Stimulated activated CD4-positive, alpha-beta T cell treated with anti-CD3 and anti-CD28 coated beads, Interleukin-1b, Interleukin-23, amount 100 ng/mL, for 4 hours (primary cell): Measurements from ENCODE around the gene TVP23C.
"Not testable (repeated sequence)": the region's sequence is repeated elsewhere in the genome, so short reads cannot be mapped to it uniquely, and the experiment has no call there.

Source experiments
- DNase-seq, 2 donors: peaks; one replicate each; pipeline ENCODE4 v3.0.0-alpha.2; 2020; ENCODE audit warnings: low read depth in 2 of 2

TVP23C gene

DNA sequence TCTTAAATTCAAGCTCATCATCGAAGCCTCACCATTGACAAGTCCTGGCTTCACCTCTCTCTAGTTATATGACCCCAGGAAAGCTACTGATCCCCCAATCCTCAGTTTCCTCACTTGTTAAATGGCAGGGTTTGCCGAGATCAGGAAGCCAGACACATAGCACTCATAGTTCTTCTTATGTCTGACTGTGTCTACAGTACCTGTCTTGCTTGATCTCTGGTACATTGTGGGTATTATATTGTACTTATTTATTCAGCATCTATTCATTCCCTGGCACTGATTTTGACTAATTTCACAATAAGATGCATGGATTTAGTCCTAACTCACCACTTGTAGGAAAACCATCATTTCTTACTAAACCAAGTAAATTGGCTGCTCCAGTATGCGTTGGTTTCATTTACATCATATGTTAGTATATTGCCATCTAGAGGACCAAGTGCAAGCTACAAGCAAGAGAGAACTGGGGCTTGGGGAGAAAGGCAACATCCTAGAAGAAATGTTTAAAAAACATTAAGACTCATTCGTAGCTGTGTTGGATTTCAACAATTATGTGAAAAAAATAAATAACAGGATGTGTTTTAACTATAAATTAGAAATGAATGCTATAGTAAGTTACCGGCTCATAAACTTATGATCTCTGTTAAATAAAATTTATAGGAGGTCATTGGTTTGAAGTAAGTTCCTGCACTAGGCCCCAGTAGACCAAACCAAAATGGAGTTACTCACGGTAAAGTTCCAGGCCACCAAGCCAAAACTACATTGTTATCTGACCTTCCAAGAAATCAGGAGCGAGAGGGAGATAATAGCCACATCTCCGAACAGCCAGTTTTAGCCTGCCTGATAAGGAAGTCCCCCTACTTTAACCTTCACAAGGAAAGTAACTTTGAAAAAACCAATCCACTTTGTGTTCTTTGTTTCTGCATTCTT, 36.7 kb downstream of the TVP23C start:
- DNase-seq = not testable (repeated sequence)

DNA sequence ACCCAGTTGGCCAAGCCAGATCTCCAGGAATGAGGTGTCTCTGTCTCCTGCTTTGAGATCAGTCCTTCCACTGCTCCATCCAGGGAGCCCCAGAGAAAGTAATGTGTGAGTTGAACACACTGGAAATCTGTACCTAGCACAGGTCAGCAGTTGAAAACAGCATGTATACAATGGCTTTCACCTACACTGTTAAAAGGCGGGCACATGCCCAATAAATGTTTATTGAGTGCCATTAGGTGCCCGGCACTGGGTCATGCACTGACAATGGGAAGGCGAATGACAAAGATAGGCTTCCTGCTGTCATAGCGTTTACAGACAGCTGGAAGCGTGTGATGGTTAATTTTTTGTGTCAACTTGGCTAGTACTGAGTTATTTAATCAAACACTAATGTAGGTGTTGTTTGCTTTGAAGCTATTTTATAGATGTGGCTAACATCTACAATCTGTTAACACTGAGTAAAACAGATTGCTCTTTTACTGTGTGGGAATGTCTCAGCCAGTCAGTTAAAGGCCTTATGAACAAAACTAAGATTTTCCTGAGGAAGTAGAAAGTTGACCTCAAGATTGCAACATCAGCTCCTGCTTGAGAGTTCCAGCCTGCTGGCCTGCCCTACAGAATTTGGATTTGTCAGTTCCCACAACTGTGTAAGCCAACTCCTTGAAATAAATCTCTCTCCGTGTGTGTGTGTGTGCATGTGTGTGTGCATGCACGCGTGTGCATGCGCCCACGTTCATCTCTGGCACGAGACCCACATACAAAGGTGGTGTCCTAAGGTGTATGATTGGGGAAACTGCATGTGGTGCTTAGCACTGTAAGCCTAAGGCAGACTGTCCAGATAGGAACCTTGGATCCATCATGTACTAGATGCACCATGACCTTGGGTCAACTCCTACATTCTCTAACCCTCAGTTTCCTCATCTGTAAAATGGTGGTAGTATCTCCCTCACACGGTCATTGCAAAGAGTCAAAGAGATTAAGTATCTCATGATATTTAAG, 38.0 kb downstream of the TVP23C start:
- not testable (repeated sequence) for DNase-seq

DNA sequence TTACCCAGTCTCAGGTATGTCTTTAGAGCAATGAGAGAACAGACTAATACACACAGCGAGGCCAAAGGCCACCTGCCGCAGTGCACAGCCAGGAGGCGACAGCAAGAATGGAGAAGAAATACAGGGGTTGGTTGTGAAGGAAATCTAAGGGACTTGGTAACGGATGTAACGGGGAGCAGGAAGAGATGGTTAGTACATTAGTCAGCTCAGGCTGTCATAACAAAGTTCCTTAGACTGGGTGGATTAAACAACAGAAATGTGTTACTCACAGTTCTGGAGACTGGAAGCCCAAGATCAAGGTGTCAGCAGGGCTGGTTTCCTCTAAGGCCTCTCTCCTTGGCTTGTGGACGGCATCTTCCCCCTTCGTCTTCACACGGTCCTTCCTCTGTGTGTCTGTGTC, 47.1 kb downstream of the TVP23C start:
- DNase-seq = no peak

DNA sequence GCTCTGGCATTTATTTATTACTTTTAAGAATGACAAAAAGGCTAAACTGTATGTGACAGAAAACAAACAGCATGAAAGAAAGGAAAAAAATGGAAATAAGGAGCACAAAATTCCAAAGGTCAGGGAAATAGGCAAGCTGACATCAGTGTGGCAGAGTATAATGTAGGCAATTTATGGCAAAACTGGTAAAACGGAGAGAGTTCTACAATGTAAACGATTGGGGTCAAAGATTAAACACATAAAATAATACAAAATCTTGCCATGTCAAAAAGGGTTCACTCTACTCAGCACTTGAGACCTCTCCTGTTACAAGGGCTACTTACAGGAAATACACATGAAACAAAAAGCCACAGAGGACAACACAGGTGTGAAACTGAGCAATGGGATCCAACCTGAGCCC, 48.8 kb downstream of the TVP23C start:
- DNase-seq = no peak

DNA sequence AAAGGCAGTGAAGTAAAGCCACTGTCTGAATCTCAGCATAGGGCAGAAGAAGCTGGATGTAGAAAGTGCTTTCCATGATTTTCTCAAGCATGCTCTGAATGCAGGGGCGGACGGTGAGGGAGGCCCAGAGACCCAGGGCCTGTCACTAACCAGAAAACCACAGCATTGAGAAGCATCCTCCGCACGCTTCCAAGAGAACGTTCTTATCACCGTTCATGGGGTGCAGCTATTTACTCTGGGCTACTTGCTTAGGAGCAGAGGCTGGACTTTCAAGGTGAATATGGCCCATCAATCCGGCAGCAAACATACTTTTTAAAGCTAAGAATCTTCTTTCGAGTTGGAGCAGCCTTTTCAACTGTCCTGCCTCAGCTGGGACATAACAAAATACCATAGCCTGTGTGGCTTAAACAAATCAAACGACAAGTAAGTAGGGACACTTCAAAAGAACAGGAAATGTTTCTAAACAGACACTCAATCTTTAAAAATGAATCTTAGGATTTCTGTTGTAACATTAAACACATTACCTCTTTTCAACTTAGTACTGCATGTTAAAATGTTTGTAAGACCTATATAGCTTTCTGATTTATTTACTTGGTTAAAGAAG, 49.3 kb downstream of the TVP23C start:
- no peak for DNase-seq

DNA sequence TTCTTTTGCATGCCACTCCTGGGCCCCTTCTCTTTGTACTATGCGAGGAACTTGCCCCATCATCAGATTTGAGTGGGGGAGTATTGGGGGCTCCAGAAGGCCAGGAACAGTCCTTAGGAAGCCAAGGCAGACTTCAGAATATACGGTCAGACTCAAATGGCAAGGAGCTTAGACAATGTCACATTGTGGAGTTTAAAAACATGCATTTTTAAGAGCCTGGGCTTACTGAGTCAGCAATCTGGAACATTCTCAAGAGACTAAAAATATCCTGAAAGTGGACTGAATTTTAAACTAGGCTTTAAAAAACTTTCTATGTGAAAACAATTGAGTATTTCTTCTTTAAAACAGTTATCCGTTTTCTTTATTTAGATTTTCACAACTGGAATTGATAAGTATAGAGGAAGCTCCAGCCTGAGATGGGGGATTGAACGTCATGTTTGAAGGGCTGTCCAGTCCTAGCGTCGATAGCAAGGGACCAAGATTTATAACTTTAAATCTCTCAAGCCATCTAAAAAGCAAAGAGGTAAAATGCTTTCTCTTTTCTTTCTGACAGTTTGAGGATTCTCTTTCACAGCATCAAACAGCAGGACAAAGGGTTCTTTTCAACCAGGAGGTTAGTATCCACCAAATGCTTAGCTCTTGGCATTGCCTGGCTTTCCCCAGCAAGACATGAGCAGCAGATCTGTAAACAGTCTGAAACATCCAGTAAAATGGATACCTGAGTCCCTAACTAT, 50.1 kb downstream of the TVP23C start:
- DNase-seq = no peak

DNA sequence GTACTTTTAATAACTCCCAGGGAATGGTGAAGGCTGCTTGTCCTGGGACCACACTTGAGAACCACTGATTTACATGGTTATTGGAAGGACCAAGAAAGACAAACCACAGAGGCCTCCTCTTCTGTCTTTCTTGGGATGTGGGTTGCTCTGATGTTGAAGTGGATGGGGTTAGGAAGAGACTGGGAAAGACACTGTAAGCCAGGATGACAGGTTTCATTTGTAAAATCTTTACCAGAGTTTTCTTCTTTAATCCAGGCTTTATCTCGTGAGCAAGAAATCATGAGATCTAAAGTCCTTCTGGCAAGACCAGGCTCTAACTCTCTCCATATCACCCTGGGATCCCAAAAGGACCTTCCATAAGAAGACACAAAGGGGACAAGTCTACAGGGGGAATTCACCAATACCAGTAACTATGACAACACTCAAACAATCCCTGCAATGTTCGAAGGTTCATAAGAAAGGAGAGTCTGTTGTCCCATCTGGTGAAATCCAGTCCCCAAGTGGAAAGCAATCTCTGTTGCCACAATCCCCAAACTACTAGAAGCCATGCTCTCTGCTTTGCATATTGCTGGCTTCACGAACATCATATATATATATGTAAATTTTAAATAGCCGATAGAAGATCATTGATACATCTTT, 51.1 kb downstream of the TVP23C start:
- DNase-seq = no peak

DNA sequence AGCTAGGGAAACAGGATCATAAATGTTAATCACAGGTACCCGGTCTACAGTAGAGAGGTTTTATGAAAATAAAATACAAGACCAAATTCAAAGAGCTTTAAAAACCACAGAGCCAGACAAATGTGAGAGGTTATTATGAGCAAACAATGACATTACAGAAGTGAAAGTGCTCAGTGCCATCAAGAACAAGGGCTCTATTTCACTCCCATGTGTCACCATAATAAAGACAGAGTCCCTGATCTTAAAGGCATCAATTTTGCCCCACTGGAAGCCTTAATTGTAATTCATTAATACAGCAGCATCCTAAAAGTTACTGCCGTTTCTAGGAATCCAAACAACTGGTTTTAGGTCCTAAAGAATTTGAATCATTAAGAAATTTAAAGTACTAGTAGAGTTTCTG, 52.1 kb downstream of the TVP23C start:
- no peak for DNase-seq

DNA sequence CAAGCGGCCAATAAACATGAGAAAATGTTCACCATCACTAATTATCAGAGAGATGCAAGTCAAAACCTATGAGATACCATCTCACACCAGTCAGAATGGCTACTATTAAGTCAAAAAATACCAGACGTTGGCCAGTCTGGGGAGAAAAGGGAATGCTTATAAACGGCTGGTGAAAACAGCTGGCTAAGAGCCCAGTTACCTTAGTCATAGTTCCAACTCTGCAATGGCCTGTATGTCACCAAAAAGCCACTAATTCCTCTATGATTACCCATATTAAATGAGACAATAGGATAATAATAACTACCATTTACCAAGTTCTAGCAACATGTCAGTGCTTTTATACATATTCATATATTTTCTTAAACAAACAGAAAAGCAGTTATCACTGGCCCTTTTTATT, 52.9 kb downstream of the TVP23C start:
- no peak for DNase-seq

DNA sequence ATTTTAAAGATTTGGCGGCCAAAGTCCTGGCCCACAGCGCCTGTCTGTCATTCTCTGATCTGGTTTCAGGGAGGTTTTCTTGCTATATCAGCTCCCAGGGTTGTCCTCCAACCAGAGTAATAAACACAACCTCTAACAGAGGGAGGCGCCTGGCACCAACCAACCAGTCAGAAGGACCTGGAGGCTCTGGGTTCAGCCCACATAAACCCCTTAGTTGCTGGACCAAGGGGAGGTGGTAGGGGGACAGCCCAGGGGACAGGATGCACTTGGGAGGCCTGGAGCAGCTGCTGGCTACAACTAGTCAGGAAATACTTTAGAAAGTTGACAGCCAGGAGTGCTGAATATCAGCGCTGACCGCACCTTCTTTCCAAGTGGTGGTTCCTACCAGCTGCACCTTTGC, 54.2 kb downstream of the TVP23C start:
- DNase-seq = no peak

DNA sequence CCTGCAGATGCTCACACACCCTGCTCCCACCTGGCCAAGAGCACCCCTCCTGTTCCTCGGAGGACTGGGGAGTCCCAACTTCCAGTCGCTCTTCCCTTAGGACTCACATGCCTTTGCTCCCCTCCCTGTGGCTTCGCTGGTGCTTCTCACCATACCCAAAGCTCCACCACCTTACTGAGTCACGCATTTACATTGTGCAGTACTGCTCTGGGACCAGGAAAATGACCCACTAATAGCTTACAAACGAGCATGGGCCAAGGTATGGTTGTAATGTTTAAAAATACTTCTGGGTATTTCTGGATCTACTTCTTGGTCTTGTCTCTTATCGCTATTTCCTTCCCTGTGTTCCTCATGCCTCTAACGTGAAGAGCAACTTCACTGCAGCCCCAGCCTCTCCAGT, 54.8 kb downstream of the TVP23C start:
- DNase-seq = no peak

DNA sequence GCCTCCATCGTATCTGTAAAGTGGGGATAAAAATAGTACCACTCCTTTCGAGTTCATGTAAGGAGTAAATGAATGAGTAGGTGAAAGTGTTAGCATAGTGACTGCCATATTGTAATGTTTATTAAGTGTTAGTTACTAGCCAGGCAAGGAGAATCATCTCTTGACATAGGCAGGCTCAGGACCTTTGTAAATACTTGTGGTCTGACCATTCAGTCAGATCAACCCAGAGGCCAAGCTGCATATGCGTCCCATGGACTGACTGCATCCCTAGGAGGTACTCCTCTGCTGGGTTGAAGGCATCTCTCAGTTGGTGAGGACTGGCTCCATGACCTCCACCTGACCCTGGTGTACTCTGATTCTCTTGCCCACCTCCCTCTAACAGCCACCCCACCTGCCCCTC, 55.4 kb downstream of the TVP23C start:
- DNase-seq = no peak

DNA sequence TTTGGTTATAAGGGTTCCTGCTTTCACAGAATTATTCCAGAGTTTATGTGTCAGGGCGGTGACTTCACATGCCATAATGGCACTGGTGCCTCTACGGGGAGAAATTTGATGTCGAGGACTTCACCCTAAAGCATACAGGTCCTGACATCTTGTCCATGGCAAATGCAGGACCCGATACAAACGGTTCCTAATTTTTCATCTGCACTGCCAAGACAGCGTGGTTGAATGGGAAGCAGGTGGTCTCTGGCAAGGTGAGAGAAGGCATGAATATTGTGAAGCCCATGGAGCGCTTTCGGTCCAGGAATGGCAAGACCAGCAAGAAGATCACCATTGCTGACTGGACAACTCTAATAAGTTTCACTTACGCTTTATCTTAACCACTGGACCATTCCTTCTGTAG, 56.3 kb downstream of the TVP23C start:
- no peak for DNase-seq

DNA sequence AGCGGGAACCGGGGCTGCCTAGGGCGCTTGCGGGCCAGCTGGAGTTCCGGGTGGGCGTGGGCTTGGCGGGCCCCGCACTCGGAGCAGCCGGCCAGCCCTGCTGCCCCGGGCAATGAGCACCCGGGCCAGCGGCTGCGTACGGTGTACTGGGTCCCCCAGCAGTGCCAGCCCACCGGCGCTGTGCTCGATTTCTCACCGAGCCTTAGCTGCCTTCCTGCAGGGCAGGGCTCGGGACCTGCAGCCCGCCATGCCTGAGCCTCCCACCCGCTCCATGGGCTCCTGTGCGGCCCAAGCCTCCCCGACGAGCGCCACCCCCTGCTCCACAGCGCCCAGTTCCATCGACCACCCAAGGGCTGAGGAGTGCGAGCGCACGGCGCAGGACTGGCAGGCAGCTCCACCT, 57.6 kb downstream of the TVP23C start:
- not testable (repeated sequence) for DNase-seq

DNA sequence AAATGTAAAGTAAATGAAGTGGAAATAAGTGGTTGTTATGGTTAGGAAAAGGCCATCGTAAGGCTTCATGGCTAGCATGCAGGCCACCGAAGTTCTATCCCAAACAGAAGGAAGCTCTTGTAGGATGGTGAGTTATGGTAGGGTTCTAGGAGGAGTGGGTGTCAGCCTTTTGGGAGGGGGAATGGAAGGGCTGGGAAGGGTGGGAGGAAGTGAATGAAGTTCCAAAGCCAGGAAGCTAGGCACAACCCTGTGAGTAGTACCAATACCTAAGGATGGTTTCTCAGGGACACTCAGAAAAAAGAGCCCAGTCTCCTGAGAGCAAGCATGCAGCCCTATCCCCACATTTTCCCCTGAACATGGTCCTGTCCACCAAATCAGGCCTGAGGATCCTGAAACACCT, 59.6 kb downstream of the TVP23C start:
- no peak for DNase-seq

DNA sequence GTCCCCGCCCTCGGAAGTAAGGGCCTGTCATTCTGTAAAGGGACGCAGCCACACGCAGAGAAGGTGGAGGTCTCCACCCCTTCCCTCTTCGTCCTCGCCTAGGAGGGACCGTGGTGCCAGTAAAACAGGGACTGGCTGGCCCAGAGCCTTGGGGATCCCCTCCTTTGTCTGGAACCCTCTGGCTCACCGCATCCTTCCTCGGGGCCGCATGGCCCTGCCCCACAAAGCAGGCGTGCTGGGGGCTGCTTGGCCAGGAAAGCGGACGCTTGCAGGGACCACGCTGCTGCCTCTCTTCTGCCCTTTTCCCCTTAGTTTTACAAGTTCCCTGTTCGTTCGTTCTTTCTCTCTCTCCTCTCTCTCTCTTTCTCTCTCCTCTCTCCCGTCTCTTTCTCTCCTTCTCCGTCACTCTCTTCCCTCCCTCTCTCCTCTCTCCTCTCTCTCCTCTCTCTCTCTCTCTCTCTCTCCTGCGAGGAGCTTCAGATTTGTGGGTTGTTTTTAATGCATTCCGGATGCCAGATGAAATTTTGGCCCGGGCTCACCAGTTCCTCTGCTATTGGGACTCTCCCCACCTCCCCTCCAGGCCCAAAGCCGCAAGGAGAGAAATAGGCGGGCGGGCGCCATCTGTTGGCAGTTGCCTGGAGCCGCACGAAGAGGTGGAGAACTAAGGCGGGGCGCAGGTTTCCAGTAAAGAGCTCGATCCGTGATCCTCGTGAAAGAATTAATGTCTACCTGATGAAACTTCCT, 60.7 kb downstream of the TVP23C start:
- DNase-seq = peak; percentile 34 to 62

DNA sequence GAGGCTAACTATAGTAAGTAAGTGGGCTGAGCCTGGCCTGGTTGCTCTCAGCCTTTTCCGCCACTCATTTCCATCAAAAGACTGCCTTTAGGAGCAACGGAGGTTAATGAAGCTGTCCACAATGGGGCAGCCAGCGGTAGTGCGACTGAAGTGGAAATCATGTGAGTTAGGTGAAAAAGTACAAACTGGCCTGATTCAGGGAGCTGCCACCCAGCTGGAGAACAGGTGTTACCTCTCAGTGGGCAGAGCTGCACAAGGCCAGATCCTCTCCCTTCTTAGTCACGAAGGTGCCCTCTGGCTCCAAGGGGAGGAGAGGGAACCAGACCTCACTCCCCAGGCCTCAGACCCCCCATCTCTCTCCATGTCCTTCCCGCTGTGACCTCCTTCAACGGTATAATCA, 61.5 kb downstream of the TVP23C start:
- no peak for DNase-seq

DNA sequence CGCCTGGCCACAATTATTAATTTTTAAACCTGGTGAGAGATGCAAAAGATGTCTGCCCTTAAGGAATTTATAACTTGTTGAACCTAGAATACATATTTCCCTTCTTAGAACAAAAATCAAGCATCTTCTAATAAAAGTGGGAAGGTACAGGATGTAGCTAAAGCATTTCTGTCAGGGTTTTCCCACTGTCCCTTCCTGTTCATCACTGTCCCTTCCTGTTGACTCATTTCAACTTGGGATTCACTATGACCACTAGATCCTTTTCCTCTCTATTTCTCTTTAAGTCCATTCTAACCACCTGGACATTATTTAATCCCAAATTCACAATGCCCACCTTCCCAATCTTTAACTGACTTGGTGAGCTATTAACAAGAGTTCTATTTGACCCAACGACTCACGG, 62.0 kb downstream of the TVP23C start:
- no peak for DNase-seq

DNA sequence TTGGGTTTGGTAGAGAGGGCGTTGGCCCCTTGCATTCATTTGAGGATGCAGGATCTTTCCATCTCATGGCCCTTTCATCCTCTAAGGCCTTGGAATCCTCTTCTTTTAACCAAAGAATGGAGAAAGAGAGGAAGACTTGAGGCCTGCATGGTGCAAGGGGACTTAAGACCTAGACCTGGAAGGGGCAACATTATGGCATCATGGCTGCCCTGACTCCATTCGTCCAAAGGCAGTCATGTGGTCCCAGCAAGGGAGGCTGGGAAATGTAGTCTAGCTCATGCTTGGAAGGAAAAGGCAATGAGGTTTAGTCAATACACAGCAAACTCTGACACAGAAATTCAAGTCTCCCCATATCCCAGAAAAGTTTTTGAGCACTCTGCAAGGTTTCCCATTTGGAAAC, 65.2 kb downstream of the TVP23C start:
- no peak for DNase-seq
